Measurements from ENCODE around the gene EMC9. TPM values are rescaled to one million over a fixed set of nuclear protein-coding genes. Genes with fewer than 3 reads are reported as not detected.

EMC9 gene
- total RNA-seq, 1 experiment from 2014 or later: 27.4 TPM

DNA sequence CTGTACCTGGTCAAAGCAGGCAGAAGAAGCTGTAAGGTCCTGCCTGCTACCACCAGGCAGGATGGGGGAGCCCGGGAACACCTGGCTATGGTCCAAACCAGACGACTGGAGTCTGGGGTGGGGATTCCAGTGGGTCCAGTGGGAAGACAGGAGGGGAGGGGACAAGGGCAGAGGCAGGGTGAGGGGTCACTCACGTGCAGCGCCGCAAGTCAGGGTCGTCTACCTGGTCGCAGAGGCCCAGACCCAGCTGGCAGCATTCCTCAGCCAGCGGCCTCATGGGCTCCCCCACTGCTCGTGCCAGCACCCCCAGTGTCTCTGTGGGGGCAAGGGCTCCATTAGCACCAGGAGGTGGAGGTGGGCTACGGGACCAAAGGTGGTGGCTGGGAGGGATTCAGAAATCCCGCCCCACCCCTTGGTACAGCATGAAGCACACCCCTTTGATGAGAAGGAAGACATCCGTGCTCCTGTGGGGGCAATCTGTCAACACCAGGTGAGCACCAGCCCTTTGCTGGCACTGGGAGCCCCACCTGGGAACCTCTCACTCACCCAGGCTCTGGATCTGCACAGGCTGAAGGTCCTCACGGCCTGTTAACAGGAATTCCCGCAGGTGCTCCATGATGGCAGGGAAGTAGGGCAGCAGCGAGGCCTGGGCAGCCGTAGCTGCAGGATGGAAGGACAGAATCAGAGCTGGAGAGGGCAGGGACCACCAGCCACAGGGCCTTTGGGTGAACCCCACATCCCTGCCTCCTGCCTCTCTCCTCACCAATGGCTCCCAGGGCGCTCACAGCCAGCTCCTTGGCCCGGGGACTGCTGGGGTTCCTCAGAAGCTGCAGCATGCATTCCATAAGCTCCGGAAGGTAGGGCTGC is 42.9 kb upstream of the EMC9 start:
- Histone ChIP-seq H3K79me2 (ENCODE audit: low read depth) (peaks cover 13% of the 10 kb centered on the region), H3K9me2 (ENCODE audit: insufficient read depth) (no peaks in the 10 kb centered on the region), H3K36me3 (ENCODE audit: low read depth) (no peaks in the 10 kb centered on the region), H3K4me1 (replicated peaks; ENCODE audit: insufficient read depth) (peaks cover 10% of the 10 kb centered on the region), H3K27ac (no peak overlapping the region), H3F3A (ENCODE audit: insufficient read depth, low read depth) (peaks cover 3% of the 10 kb centered on the region; the same call in 1 of the 2 replicates), H4K20me1 (ENCODE audit: insufficient read depth) (no peaks in the 10 kb centered on the region), H3K4me2 (no peak overlapping the region), H3K27me3 (ENCODE audit: insufficient read depth, low read depth) (no peaks in the 10 kb centered on the region), H3K4me3 (no peak overlapping the region), H3K9me3 (ENCODE audit: insufficient read depth, low read depth) (no peaks in the 10 kb centered on the region), H2AFZ (no peak overlapping the region)
- POLR2A ChIA-PET (ENCODE audit: unreplicated experiment): no interaction called here
- intact Hi-C loops (cut with micrococcal nuclease; ENCODE audit: unreplicated experiment): no loop called here
- TF ChIP-seq EZH2 (IDR thresholded peaks at IDR 0.05; ENCODE audit: low read depth): no peak
- TF ChIP-seq, protein P1, sequence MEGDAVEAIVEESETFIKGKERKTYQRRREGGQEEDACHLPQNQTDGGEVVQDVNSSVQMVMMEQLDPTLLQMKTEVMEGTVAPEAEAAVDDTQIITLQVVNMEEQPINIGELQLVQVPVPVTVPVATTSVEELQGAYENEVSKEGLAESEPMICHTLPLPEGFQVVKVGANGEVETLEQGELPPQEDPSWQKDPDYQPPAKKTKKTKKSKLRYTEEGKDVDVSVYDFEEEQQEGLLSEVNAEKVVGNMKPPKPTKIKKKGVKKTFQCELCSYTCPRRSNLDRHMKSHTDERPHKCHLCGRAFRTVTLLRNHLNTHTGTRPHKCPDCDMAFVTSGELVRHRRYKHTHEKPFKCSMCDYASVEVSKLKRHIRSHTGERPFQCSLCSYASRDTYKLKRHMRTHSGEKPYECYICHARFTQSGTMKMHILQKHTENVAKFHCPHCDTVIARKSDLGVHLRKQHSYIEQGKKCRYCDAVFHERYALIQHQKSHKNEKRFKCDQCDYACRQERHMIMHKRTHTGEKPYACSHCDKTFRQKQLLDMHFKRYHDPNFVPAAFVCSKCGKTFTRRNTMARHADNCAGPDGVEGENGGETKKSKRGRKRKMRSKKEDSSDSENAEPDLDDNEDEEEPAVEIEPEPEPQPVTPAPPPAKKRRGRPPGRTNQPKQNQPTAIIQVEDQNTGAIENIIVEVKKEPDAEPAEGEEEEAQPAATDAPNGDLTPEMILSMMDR (conservative IDR thresholded peaks at IDR 0.05): no peak
- CTCF ChIA-PET: no interaction called here
- no TSS peak for BruUV-seq (replicated peaks)
- DNase-seq: no peak

DNA sequence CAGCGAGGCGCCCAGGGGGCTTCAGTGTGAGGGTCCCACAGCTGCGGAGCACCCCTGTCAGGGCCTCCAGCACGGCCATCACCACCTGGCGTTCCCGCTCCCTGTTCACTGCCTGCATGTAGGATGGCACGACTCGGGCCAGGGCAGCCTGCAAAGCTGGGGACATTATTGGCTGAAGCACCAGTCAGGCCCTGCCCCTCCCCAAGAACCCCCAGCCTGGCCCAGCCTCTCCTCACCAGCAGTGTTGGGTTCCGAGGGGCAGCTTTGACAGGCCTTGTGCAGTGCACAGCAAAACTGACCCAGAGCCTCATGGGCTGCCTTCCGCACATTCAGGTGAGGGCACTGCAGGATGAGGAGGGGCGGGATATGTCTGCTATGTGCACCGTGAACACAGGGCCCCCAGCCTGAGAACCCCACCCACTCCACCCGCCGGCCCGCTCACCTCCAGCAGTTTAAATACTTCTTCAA is 41.7 kb upstream of the EMC9 start:
- TF ChIP-seq, protein P1 (conservative IDR thresholded peaks at IDR 0.05): no peak
- TF ChIP-seq EZH2 (IDR thresholded peaks at IDR 0.05; ENCODE audit: low read depth): no peak
- Histone ChIP-seq H4K20me1 (ENCODE audit: insufficient read depth) (no peaks in the 10 kb centered on the region; the same call in 1 of the 2 replicates), H3K9me3 (ENCODE audit: insufficient read depth, low read depth) (no peaks in the 10 kb centered on the region), H3K4me1 (replicated peaks; ENCODE audit: insufficient read depth) (peaks cover 6% of the 10 kb centered on the region), H3K36me3 (ENCODE audit: low read depth) (no peaks in the 10 kb centered on the region), H3K27me3 (ENCODE audit: insufficient read depth, low read depth) (no peaks in the 10 kb centered on the region), H2AFZ (no peak overlapping the region), H3K4me2 (no peak overlapping the region), H3K9me2 (ENCODE audit: insufficient read depth) (no peaks in the 10 kb centered on the region), H3K79me2 (ENCODE audit: low read depth) (peaks cover 13% of the 10 kb centered on the region), H3F3A (ENCODE audit: insufficient read depth, low read depth) (no peaks in the 10 kb centered on the region), H3K4me3 (no peak overlapping the region), H3K27ac (no peak overlapping the region)
- POLR2A ChIA-PET (ENCODE audit: unreplicated experiment): interaction anchor here (0.8 kb wide), 1 partner anchor 33 kb away, joined by 4 read pairs; no protein-coding TSS in a partner anchor
- intact Hi-C loops (cut with micrococcal nuclease; ENCODE audit: unreplicated experiment): no loop called here
- CTCF ChIA-PET: no interaction called here
- no TSS peak for BruUV-seq (replicated peaks)
- DNase-seq: no peak

DNA sequence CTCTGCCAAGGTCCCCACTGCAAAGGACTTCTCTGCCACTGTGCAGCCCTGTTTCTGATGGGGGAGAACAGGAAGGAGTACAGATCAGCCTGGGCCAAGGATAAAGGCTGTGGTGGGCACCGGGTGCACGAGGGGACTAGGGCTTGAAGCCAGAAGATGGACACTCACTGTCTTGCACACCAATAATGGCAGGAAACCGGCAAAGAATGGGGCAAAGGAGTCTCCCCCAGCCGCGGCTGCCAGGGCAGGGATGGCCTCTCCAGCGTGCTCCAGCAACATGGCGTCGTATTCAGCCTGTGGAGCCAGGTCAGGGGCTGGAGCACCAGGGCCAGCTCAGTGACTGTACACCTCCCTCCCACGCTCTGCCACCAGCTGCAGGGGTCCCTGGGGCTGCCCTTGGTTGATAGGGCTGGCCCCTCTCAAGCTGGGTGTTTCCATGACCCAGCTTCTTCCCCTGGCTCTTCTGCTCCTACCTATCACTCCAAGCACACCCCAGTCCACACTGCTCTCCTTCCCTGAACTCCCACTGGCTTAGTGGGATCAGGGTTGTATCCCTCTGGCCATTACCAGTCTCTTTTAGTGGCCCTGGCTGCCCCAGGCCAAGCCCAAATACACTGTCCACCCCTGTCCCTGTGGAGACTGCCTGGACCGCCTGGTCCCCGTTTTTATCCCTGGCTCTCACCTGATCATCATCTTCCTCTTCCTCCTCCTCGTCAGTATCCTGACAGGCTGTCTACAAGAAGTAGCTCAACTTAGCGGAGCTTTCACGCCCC is 40.9 kb upstream of the EMC9 start:
- no peak for TF ChIP-seq EZH2 (IDR thresholded peaks at IDR 0.05; ENCODE audit: low read depth)
- TF ChIP-seq, protein P1 (conservative IDR thresholded peaks at IDR 0.05): no peak
- intact Hi-C loops (cut with micrococcal nuclease; ENCODE audit: unreplicated experiment): no loop called here
- DNase-seq: no peak
- Histone ChIP-seq H3F3A (ENCODE audit: insufficient read depth, low read depth) (no peaks in the 10 kb centered on the region), H3K36me3 (ENCODE audit: low read depth) (no peaks in the 10 kb centered on the region), H4K20me1 (ENCODE audit: insufficient read depth) (no peaks in the 10 kb centered on the region; the same call in 1 of the 2 replicates), H3K27ac (no peak overlapping the region), H2AFZ (no peak overlapping the region), H3K27me3 (ENCODE audit: insufficient read depth, low read depth) (no peaks in the 10 kb centered on the region), H3K9me2 (ENCODE audit: insufficient read depth) (no peaks in the 10 kb centered on the region), H3K9me3 (ENCODE audit: insufficient read depth, low read depth) (no peaks in the 10 kb centered on the region), H3K4me2 (no peak overlapping the region), H3K4me1 (replicated peaks; ENCODE audit: insufficient read depth) (no peaks in the 10 kb centered on the region), H3K79me2 (ENCODE audit: low read depth) (peaks cover 6% of the 10 kb centered on the region; the same call in 1 of the 2 replicates), H3K4me3 (no peak overlapping the region)
- CTCF ChIA-PET: no interaction called here
- POLR2A ChIA-PET (ENCODE audit: unreplicated experiment): no interaction called here
- no TSS peak for BruUV-seq (replicated peaks)

All from PC-9 (cell line).